Gastrocnemius medialis (tissue), 4 donors: ENCODE data around the gene SIAH1. TPM values are rescaled to one million over a fixed set of nuclear protein-coding genes. Genes with fewer than 3 reads are reported as not detected.

ENCODE experiments used
- ATAC-seq, 2 donors: fragments of 150-250 bp; one replicate each; pipeline ENCODE4 v1.9.1; 2016
- DNase-seq, 2 donors: peaks; one replicate each; pipeline ENCODE4 v3.0.0-alpha.2; 2019
- H3K27ac ChIP-seq, 4 donors: fragments of 200-600 bp; sonication (generic); 1 replicate in 1 of 4; 2 replicates in 3 of 4; pipeline ENCODE4 v1.5.1; 2016 to 2018; ENCODE audit warnings: mild to moderate bottlenecking in 2 of 4, moderate library complexity in 1 of 4
- H3K27me3 ChIP-seq, 3 donors: fragments of 200-600 bp; sonication (generic) in 2 of 3; 1 replicate in 1 of 3; 2 replicates in 2 of 3; pipeline versions ENCODE4 v1.5.1 to v1.6.0; 2016 to 2019; ENCODE audit warnings: mild to moderate bottlenecking in 1 of 3, moderate library complexity in 1 of 3
- H3K36me3 ChIP-seq, 2 donors: fragments of 200-600 bp; sonication (generic) in 1 of 2; one replicate each; pipeline ENCODE4 v1.5.1; 2017 to 2018
- H3K4me1 ChIP-seq, 2 donors: fragments of 200-600 bp; sonication (generic) in 1 of 2; one replicate each; pipeline ENCODE4 v1.5.1; 2016 to 2017; ENCODE audit warnings: mild to moderate bottlenecking in 2 of 2
- H3K4me3 ChIP-seq, 4 donors: fragments of 200-600 bp; sonication (generic) in 3 of 4; 1 replicate in 1 of 4; 2 replicates in 3 of 4; pipeline ENCODE4 v1.5.1; 2016 to 2019; ENCODE audit warnings: mild to moderate bottlenecking in 2 of 4
- H3K9me3 ChIP-seq, 3 donors: fragments of 200-600 bp; sonication (generic) in 2 of 3; 1 replicate in 1 of 3; 2 replicates in 2 of 3; pipeline ENCODE4 v1.5.1; 2016 to 2019
- CTCF ChIP-seq, 5 experiments: fragments of 450-650 bp in 3 of 5; fragments of 200-600 bp in 2 of 5; sonication (generic) in 2 of 5; IDR thresholded peaks in 4 of 5; conservative IDR thresholded peaks in 1 of 5; 1 replicate in 4 of 5; 2 replicates in 1 of 5; pipeline ENCODE4 v1.5.1; 2016 to 2019; ENCODE audit warnings: antibody characterized with exemption in 5 of 5, mild to moderate bottlenecking in 3 of 5, moderate library complexity in 3 of 5
- POLR2A ChIP-seq, 2 donors: fragments of 450-650 bp; IDR thresholded peaks; one replicate each; pipeline ENCODE4 v1.6.1; 2017; ENCODE audit warnings: antibody characterized with exemption in 2 of 2, mild to moderate bottlenecking in 2 of 2, moderate library complexity in 2 of 2
- in situ Hi-C, 4 donors: fragments of 200-750 bp; cut with MboI; loops; one replicate each; pipeline versions ENCODE4 v1.15.0 to v1.8.0; 2017; ENCODE audit warnings: low sequenced_read_pairs in 4 of 4
- intact Hi-C: fragments of 100-400 bp; cut with DNase I; formaldehyde crosslinking; loops from one replicate; pipeline ENCODE4 v1.15.1; 2023; ENCODE audit warnings: low total_unique reads
- total RNA-seq, 4 donors: library from RNA; depleted of rRNA; stranded (reverse); fragments of >200 nt; gene quantifications; one replicate each; pipeline versions ENCODE4 v1.1.0 to v1.2.3, GENCODE V29; 2016

The SIAH1 gene
- total RNA-seq, 4 donors from 2014 or later, result 19.9 to 21.0 (median 20.1) TPM

GRCh38 chr16:48340054-48340453, 45.2 kb downstream of the SIAH1 start:
- no peaks in the 10 kb centered on the region for H3K4me1 ChIP-seq
- H3K4me3 ChIP-seq, result no peak overlapping the region
- intact Hi-C loops (no loop called here), in situ Hi-C loops (no loop called here)
- no peak for ATAC-seq
- H3K36me3 ChIP-seq, result peaks cover 0 to 20% of the 10 kb centered on the region in 2 donors
- no peaks in the 10 kb centered on the region for H3K9me3 ChIP-seq
- DNase-seq, result no peak
- H3K27me3 ChIP-seq, result no peaks in the 10 kb centered on the region
- H3K27ac ChIP-seq, result no peak overlapping the region
- TF ChIP-seq CTCF (IDR thresholded peaks at IDR 0.05 in 4 of 5, conservative IDR thresholded peaks at IDR 0.05 in 1 of 5) (no peak), POLR2A (IDR thresholded peaks at IDR 0.05) (no peak)

GRCh38 chr16:48335961-48336360, 49.3 kb downstream of the SIAH1 start:
- DNase-seq (no peak), ATAC-seq (no peak)
- intact Hi-C loops, result no loop called here
- Histone ChIP-seq H3K27me3 (no peaks in the 10 kb centered on the region), H3K36me3 (peaks cover 0 to 25% of the 10 kb centered on the region in 2 donors), H3K27ac (no peak overlapping the region), H3K9me3 (no peaks in the 10 kb centered on the region), H3K4me1 (peaks cover 4% of the 10 kb centered on the region in 2 donors), H3K4me3 (no peak overlapping the region)
- in situ Hi-C loops, result no loop called here
- no peak for TF ChIP-seq CTCF (IDR thresholded peaks at IDR 0.05 in 4 of 5, conservative IDR thresholded peaks at IDR 0.05 in 1 of 5)

GRCh38 chr16:48334325-48334724, 50.9 kb downstream of the SIAH1 start:
- peaks cover 18% of the 10 kb centered on the region in 2 donors for H3K4me1 ChIP-seq
- H3K27me3 ChIP-seq, result no peaks in the 10 kb centered on the region
- ATAC-seq (no peak), DNase-seq (no peak)
- in situ Hi-C loops, result no loop called here
- TF ChIP-seq POLR2A (IDR thresholded peaks at IDR 0.05) (no peak), CTCF (IDR thresholded peaks at IDR 0.05 in 4 of 5, conservative IDR thresholded peaks at IDR 0.05 in 1 of 5) (no peak)
- H3K27ac ChIP-seq, result no peak overlapping the region
- intact Hi-C loops, result no loop called here
- no peak overlapping the region for H3K4me3 ChIP-seq
- H3K36me3 ChIP-seq, result peaks cover 0 to 20% of the 10 kb centered on the region in 2 donors
- no peaks in the 10 kb centered on the region for H3K9me3 ChIP-seq

GRCh38 chr16:48332978-48333377, 52.2 kb downstream of the SIAH1 start:
- peaks cover 0 to 20% of the 10 kb centered on the region in 2 donors for H3K36me3 ChIP-seq

More at GRCh38 chr16:48332978-48333377, 52.2 kb downstream of the SIAH1 start:
- no peak for ATAC-seq
- in situ Hi-C loops, result no loop called here
- Histone ChIP-seq H3K27ac (no peak overlapping the region), H3K4me1 (peaks cover 22 to 26% of the 10 kb centered on the region in 2 donors), H3K27me3 (no peaks in the 10 kb centered on the region), H3K9me3 (no peaks in the 10 kb centered on the region), H3K4me3 (no peak overlapping the region)
- intact Hi-C loops, result no loop called here
- no peak for DNase-seq
- no peak for TF ChIP-seq POLR2A (IDR thresholded peaks at IDR 0.05)
- no peak for TF ChIP-seq CTCF (IDR thresholded peaks at IDR 0.05 in 4 of 5, conservative IDR thresholded peaks at IDR 0.05 in 1 of 5)
